NCI-H82 treated with DMSO at 0.1 percent for 48 hours (cell line): Measurements from ENCODE around the gene R3HDM2.
"Not testable (repeated sequence)": the region's sequence is repeated elsewhere in the genome, so short reads cannot be mapped to it uniquely, and the experiment has no call there.

ENCODE experiments used
- DNase-seq: peaks from one replicate; lab custom pipeline; 2025; ENCODE audit not compliant: unreplicated experiment; lab: John Stamatoyannopoulos, UW

The R3HDM2 gene

DNA sequence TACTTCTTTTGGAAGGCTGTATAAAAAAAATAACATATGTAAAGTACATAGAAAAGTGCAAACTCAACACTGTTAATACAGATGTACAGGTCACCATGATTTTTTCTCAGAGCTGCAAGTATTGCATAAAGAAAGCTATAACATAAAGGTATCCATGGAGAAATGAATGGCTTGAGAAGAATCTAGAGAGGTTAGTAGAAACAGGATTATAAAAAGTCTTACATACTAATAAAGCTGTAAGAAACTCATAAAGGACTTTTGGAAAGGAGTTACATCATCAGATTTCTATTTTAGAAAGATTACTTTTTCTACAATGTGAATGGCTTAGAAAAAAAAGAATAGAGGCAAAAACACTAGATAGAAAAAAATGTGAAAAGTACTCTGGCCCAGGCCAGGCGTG is 46.4 kb downstream of the R3HDM2 start:
- DNase-seq, result no peak

DNA sequence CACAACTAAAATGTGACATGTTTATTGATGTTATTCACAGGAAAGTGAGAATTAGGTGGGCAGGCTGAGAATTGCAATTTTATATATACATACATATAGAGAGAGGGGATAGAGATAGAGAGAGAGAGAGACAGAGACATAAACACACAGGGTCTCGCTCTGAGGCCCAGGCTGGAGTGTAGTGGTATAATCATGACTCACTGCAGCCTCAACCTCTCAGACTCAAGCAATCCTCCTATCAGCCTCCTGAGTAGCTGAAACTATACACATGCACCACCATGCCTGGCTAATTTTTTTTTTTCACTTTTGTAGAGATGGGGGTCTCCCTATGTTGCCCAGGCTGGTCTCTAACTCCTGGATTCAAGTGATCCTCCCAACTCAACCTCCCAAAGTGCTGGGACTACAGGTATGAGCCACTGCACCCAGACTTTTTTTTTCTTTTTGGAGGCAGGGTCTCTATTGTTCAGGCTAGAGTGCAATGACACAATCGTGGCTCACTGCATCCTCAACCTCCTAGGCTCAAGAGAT is 49.1 kb downstream of the R3HDM2 start:
- DNase-seq, result no peak

DNA sequence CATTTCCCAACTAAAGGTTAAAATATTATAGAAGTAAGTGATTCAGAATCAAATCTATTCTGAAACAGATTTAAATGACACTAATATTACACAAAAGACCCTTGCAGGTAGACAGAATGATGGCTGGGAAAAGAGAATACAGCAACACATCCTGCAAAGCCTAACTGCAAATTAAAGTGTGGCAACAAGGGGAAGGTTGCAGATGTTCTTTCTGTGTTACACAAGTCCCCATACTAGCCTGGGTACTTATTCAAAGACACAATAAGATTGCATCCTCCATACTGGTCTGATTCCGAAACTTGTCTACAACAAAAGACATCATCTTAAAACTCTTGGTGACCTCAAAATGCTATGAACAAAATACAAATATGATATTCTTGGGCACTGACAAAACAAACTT is 50.5 kb downstream of the R3HDM2 start:
- DNase-seq, result no peak

DNA sequence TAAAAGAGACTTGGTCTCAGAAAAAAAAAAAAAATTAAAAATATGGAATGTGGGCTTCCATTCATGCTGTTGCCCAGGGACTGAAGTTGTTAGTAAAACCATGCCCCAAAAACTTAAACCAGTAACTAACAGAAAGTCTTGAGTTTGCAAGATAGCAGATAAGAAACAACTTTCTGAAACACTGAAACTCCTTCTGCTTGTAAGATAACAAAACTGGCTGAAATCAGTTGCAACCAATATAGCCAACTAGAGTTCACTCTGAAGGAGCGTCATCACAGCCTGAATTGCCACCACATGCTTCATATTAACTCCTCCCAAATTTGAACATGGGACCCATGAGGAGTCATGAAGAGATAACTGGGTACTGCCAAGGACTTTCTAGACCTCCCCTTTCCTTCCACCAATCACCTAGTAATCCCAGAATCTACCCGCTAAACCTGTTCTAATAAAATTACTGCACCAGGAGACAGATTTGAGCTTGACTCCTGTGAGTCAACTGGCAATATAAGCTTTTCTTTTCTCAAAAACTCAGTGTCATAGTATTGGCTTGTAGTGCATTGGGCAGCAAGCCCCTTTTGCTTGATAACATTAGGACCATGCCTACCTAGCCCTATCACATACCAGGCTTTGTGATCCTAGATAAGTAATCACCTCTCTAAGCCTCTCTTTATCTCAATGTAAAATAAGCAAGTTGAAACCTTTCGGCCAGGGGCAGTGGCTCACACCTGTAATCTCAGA is 53.6 kb downstream of the R3HDM2 start:
- DNase-seq, result no peak

DNA sequence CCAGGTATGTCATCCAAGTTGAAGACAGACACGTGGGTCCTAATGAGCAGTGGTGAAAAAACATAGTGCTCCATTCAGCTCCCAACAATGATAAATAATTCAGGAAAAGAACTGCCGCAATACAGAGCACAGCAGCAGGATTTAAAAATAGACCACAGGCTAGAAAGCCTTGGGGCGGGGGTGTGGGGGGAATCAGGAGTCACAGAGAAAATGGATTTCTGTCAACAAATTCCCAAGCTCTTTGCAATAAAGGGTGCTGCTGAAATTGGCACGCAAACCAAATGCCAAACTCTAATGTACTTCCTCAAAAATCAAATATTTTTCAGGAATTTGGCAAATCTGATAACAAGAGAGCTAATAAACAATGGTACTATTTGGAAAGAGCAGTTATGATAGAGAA is 58.6 kb downstream of the R3HDM2 start:
- no peak for DNase-seq

DNA sequence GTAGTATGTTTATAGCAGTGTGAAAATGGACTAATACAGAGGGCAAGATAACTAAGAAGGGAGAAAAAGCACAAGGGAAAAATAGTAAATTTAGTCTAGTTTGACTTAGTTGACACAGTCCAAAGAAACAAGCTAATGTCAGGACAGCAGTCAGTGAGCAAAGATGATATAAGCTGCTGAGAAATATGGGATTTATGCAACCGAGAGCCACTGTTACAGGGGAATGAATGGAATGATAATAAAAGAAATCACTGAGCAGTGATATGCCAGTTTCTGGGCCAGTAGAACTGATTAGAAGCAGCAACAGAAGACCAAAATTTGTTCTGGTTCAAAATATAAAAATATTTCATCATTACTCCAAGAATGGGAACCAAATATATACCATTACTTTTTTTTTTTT is 60.1 kb downstream of the R3HDM2 start:
- no peak for DNase-seq

DNA sequence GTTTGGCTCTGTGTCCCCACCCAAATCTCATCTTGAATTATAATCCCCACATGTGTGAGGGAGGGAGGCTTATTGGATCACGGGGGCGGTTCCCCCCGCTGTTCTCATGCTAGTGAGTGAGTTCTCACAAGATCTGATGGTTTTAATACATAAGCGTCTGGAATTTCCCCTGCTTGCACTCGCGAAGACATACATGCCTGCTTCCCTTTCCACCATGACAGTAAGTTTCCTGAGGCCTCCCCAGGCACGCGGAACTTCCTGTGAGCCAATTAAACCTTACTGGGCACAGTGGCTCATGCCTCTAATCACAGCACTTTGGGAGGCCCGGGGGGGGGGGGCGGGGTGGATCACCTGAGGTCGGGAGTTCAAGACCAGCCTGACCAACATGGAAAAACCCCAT is 60.8 kb downstream of the R3HDM2 start:
- no peak for DNase-seq

DNA sequence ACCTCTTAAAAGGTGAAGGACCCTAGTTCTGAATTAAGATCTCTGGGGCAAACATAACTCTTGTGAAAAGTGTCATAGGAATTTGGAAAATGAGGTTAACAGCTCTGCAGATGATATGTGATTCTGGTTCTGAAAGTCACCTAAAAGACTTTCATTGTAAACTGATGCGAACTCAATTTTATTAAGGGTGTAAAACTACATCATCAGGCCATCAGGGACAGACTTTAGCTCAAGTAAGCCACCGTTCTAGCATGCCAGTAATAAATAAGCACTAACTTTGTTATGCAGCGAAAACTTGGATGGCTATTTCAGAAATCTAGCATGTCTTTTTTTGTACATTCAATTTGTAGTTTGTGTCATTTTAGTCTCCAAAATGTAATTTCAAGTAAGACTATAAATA is 61.6 kb downstream of the R3HDM2 start:
- DNase-seq, result no peak

DNA sequence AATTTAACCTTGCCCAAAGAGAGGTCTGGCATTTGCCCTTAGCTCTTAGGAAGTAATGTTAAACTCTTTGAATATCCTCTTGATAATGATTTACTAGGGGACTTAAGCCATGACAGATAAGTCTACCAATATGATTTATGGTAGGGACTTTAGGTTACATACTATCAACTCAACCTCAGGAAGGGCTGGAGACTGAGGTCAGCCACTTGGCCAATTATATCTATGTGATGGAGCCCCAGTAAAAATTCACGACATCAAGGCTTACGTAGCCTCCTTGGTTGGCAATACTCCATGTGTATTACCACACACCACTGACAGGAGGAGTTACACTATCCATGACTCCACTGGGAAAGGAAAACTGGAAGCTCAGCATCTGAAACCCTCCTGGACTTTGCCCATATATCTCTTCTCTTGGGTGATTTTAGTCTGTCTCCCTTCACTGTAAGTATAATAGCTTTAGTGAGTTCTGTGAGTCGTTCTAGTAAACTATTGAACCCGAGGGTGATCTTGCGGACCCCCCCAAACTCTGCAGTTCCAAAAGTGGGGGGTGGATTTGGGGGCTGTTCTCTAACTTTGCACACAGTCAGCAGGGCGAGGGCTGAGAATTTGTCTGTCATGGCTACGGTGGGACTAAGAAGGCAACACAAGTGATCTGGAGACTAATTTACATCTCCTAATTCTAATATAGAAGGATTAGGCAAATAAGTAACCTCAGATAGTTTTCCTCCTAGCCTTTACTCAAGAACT is 62.3 kb downstream of the R3HDM2 start:
- no peak for DNase-seq

DNA sequence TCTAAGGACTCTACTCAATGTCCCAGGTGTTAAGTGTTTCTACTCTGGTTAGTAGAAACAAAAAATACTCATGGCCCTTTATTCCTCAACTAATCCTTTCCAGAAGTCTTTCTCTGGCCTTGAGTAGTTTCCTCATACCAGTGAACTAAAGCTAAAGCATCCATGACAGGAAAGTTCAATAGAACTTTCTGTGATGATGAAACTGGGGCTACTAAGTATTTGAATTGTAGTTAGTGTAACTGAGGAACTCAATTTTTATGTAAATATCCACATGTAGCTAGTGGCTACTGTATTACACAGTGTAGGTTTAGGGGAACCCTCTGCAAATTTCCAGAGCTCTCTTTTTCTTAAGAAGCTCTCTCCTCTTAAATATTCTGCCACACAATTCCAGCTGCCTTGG is 63.7 kb downstream of the R3HDM2 start:
- no peak for DNase-seq

DNA sequence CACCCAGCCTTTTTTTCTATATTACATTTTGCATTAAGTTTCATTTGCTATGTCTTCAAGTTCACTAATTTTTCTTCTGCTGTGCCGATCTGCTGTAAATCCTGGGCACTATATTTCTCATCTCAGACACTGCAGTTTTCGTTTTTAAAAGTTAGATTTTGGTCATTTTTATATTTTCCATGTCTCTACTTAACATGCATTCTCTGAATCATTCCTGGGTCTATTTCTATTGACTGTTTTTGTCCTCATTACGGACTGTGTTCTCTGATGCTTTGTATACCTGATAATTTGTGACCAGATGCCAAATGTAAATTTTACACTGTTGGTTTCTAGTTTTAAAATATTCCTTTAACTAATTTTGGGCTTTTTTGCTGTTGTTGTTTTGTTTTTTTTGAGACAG is 64.5 kb downstream of the R3HDM2 start:
- no peak for DNase-seq

DNA sequence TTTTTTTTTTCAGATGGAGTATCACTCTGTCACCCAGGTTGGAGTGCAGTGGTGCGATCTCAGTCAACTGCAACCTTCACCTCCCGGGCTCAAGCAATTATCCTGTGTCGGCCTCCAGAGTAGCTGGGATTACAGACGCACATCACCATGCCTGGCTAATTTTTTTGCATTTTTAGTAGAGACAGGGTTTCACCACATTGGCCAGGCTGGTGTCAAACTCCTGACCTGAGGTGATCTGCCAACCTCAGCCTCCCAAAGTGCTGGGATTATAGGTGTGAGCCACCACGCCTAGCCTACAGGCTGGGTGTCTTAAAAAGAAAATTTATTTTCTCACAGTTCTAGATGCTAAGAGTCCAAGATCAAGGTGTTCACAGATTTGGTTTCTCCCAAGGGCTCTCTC is 66.7 kb downstream of the R3HDM2 start:
- not testable (repeated sequence) for DNase-seq

DNA sequence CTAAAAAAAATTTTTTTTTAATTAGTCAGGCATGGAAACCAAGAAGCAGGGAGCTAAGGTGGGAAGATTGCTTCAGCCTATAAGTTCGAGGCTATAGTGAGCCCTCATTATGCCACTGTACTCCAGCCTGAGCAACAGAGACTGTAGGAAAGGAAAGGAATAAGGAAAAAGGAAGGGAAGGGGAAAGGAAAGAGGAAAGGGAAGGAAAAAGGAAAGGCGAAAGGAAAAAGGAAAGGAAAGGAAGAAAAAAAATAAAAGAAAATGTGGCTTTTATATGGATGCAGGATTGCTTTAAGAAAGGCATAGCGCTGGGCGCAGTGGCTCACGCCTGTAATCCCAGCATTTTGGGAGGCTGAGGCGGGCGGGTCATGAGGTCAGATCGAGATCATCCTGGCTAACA is 70.4 kb downstream of the R3HDM2 start:
- no peak for DNase-seq

DNA sequence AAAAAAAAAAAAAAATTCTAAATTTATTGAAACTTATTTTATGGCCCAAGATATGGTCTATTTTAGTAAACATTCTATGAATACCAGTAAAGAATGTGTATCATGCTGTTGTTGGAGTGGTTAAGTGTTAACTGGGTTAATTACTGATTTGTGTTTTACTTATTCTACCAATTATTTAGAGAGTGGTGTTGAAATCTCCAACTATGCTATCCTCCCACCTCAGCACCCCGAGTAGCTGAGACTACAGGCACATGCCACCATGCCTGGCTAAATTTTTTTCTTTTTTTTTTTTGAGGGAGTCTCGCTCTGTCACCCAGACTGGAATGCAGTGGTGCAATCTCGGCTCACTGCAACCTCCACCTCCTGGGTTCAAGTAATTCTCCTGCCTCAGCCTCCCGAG is 72.2 kb downstream of the R3HDM2 start:
- no peak for DNase-seq

DNA sequence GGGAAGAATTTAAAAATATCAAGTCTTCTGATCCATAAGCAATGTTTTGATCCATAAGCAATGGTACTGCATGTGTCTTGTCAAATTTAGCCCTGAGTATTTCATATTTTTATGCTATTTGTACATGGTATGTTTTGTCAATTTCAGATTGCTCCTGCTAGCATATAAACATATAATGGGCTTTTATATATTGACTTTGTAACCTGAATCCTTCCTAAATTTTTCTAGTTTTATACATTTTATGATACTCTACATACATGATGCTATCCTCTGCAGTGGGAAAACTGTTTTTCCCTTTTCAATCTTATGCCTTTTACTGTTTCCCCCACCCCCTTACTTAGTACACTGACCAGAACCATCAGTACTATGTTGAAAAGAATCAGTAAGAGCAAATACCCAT is 75.1 kb downstream of the R3HDM2 start:
- DNase-seq, result no peak

DNA sequence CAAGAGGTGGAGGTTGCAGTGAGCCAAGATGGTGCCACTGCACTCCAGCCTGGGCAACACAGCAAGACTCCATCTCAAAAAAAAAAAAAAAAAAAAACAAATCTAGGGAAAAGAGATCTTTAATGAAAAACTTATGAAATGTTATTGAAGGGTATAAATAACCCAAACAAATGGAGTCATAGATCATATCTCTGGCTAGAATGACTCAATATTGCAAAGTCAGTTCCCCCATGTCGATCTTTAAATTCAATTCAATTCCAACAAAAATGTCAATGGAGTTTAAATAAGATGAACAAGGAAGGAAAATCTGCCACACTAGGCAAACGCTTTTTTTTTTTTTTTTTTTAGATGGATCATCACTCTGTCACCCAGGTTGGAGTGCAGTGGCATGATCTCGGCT is 78.7 kb downstream of the R3HDM2 start:
- DNase-seq, result no peak

DNA sequence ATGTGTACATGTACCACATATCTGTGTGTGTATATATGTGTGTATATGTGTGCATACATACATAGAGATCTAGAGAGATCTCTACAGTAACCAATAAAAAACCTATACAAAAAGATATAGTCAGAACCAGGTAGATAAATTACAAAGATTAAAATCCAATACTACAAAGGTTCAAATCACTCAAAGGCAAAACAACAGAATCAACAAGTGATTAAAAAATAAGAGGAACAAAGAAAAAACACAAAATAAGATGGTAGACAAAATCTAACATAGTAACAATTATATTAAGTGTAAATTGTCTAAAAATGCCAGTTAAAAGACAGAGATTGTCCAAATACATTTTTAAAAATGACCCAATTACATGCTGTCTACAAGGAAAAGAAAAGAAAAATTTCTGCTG is 83.6 kb downstream of the R3HDM2 start:
- no peak for DNase-seq

DNA sequence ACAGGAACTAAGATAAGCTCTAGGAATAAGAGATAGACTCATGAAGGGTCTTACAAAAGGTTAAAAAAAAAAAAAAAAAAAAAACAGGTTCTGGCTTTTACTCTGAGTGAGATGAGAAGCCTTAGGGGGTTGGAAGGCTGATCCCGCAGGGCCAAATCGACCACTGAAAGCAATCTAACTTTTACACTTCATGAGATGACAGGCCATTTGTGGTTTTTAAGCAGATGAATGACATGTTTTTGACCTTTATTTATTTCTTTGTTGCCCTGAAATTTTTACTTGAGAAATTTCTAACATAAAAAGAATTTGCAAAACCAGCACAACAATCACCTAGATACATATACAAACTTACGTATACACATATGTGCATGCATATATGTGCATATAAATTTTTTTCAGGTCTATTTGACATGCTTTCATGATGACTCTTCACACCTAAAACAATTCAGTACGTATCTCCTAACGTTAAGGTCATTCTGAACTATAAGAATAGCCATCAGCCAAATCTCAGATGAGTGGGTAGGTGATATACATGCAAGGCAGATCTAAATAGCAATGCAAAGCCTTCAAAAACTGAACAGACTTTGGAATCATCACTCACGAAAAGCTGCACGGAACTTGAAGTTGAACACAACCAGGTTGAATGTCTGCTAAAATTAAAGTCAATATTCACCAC is 87.0 kb downstream of the R3HDM2 start:
- DNase-seq, result no peak

DNA sequence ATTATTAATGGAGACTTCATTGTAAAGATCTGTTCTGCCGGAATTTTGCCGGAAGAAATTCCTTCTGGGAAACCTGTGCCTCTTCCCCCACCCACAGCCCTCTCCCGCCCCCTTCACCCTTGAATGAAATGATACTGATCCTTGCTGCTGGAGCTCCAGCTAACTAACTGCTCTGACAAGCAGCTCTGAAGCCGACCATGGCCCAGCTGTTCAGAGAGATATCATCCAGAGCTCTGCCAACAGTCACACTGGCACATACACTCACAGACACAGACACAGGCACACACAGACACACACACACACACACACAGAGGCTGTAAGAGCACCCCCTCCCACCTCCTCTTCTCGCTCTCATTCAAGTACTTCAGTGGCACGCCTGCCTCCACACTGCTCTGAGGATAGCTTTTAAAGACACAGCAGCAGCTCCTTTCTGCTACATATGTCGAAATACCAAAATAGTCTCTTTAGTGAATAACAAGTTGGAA is 88.6 kb downstream of the R3HDM2 start:
- no peak for DNase-seq

DNA sequence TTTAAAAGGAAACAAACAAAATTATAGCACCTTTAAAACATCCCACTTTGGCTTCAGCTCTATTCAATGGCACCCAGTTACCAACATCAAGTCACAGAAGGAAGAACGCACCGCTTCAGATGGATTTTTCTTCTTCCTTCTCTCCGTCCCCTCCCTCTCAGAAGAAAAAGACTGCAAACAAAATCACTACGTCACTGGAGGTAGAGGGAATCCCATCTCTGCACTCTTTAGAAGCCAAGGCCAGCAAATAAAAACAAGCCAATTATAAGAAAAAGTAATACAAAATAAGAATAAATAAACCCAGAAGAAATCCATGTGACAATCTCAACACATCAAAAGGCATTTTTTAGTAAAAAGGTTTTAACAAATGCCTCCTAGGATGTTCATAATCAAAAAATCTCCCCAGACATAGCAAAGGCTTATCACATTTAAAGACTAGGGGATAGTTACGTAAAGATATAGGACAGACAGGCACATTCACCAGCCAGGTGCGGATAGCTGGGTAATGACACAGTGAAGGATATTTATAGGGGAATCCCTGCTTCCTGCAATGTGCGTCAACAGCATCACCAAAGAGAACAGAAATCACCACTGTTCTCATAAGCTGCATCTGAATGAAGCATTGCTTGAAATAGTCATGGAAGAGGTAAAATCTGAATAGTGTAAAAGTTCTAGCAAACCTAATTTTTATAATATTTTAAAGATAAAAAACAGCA is 89.4 kb downstream of the R3HDM2 start:
- DNase-seq, result no peak

DNA sequence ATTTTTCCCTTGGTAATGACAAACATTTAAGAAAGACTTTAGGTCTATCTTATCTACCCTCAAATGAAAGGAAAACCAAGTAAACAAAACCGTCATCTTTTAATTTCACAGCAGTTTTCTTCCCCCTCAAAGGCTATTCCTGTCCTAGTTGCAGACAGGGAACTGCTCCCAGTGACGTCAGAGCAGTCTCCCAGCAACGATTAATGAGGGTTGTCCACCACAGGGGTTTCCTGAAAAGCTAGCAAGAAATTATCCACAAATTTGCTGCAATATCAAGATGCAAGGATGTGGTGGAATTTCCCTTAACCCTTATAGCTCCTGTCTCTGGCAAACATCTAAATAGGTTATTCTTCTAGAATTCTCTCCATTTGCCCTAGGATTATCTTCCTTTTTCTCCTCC is 90.7 kb downstream of the R3HDM2 start:
- DNase-seq, result no peak
